ENCODE measurements around the gene WEE1. TPM values are rescaled to one million over a fixed set of nuclear protein-coding genes. Genes with fewer than 3 reads are reported as not detected.

WEE1 gene
- total and polyA plus RNA-seq, 2 experiments from 2014 or later = 50.7 to 149 TPM

DNA sequence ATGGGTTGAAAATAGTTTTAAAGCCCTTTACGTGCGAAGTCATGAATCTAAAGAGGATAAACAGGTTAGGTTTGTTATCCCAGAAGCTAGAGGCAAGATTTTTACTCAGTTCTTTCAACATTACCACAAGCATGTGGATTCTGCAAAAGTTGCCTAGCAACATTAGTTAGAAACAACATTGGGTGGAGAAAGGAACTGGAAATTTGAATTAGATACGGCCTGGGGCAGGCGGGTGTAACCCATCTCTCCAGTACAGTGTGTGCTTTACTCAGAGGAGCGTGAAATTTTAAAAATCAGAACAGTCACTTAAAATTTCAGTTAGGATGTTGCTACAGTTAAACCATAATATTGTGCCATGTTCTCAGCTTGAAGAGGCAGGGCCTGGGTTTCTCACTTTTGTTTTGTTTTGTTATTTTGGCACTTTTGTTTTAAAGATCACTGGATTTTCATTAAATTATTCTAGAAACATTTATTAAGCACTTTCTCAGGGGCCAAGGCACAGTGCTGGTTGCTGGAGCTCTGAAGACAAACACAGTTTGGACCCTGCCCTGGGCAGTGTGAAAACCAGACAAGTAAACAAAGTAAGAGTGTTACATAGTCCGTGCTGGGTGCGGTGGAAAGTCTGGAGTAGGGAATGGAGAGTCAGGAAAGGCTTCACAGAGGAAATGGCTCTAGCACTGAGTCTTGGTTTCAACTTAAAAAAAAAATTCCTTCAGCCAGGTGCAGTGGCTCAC is 4.4 kb upstream of the WEE1 start (continued):
- TF ChIP-seq ZNF462 (CRISPR knock-in tag; IDR thresholded peaks at IDR 0.05) (no peak), ZNF114 (CRISPR knock-in tag; IDR thresholded peaks at IDR 0.05) (no peak), CREB1 (CRISPR knock-in tag; IDR thresholded peaks at IDR 0.05; ENCODE audit: low read depth) (no peak)

DNA sequence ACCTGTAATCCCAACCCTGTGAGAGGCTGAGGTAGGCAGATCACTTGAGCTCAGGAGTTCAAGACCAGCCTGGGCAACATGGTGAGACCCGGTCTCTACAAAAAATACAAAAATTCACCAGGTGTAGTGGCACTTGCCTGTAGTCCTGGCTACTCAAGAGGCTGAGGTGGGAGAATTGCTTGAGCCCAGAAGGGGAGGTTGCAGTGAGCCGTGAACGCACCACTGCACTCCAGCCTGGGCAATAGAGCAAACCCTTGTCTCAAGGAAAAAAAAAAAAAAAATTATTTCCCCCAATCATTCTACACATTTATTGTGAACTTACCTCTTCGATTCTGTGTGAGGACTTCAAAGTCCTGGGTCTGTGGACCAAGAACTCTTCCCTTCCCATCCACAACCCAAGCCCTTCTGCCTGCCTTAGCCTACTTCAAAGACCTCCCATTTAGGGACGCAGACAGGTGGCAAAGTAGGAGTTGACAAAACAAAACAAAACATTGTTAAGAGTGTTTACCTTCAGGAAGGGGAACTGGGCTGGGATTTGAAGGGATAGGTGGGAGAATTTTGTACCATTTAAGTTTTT is 3.8 kb upstream of the WEE1 start:
- Histone ChIP-seq H2AFZ (no peak overlapping the region), H3K4me1 (ENCODE audit: insufficient read depth) (peaks cover 35% of the 10 kb centered on the region), H3K36me3 (ENCODE audit: insufficient read depth) (no peaks in the 10 kb centered on the region), H3K79me2 (replicated peaks; ENCODE audit: insufficient read depth) (peaks cover 6% of the 10 kb centered on the region), H3K4me2 (peak overlapping the region; percentile 65; the same call in 1 of the 2 replicates), H3K4me3 (no peak overlapping the region), H3K9me2 (ENCODE audit: insufficient read depth) (no peaks in the 10 kb centered on the region), H3K27me3 (ENCODE audit: insufficient read depth) (no peaks in the 10 kb centered on the region), H4K20me1 (replicated peaks; ENCODE audit: insufficient read depth) (no peaks in the 10 kb centered on the region), H3F3A (replicated peaks; ENCODE audit: low read depth) (no peaks in the 10 kb centered on the region), H3K27ac (ENCODE audit: low read depth) (peak overlapping the region; percentile 97)
- DNase-seq (ENCODE audit: low spot score) = peak; percentile 28
- no peaks in the 10 kb centered on the region for H3K9me3 Mint-ChIP-seq
- H3K27ac Mint-ChIP-seq = peak overlapping the region; percentile 97
- TF ChIP-seq, protein P1, sequence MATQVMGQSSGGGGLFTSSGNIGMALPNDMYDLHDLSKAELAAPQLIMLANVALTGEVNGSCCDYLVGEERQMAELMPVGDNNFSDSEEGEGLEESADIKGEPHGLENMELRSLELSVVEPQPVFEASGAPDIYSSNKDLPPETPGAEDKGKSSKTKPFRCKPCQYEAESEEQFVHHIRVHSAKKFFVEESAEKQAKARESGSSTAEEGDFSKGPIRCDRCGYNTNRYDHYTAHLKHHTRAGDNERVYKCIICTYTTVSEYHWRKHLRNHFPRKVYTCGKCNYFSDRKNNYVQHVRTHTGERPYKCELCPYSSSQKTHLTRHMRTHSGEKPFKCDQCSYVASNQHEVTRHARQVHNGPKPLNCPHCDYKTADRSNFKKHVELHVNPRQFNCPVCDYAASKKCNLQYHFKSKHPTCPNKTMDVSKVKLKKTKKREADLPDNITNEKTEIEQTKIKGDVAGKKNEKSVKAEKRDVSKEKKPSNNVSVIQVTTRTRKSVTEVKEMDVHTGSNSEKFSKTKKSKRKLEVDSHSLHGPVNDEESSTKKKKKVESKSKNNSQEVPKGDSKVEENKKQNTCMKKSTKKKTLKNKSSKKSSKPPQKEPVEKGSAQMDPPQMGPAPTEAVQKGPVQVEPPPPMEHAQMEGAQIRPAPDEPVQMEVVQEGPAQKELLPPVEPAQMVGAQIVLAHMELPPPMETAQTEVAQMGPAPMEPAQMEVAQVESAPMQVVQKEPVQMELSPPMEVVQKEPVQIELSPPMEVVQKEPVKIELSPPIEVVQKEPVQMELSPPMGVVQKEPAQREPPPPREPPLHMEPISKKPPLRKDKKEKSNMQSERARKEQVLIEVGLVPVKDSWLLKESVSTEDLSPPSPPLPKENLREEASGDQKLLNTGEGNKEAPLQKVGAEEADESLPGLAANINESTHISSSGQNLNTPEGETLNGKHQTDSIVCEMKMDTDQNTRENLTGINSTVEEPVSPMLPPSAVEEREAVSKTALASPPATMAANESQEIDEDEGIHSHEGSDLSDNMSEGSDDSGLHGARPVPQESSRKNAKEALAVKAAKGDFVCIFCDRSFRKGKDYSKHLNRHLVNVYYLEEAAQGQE (IDR thresholded peaks at IDR 0.05; ENCODE audit: unreplicated experiment) = no peak
- no peak for TF ChIP-seq ZNF114 (CRISPR knock-in tag; IDR thresholded peaks at IDR 0.05)
- no peak for ATAC-seq
- peaks cover 2% of the 10 kb centered on the region for H3K36me3 Mint-ChIP-seq (ENCODE audit: low read depth)
- H3K4me3 Mint-ChIP-seq = peak overlapping the region; percentile 47; the same call in 2 of the 3 replicates
- peaks cover 21% of the 10 kb centered on the region for H3K27me3 Mint-ChIP-seq (ENCODE audit: insufficient read depth, low read depth, poor library complexity)
- H3K4me1 Mint-ChIP-seq = peaks cover 50% of the 10 kb centered on the region
